Mammary epithelial cell (primary cell): Measurements from ENCODE around the gene TEX26.

Source experiments
- EZH2 ChIP-seq: IDR thresholded peaks from 2 replicates; pipeline ENCODE4 v1.6.1; 2012; ENCODE audit warnings: low read length, inconsistent platforms, borderline replicate concordance
- TF ChIP-seq, protein P1 (sequence below), 2 donors: IDR thresholded peaks in 1 of 2; conservative IDR thresholded peaks in 1 of 2; 2 replicates each; pipeline ENCODE4 v1.5.1; 2011 to 2012; ENCODE audit warnings: inconsistent platforms in 2 of 2, low read length in 2 of 2, mild to moderate bottlenecking in 2 of 2, control low read depth in 1 of 2, low read depth in 1 of 2; ENCODE audit not compliant: insufficient read depth in 1 of 2; ENCODE audit errors: extremely low read depth in 1 of 2

DNA sequence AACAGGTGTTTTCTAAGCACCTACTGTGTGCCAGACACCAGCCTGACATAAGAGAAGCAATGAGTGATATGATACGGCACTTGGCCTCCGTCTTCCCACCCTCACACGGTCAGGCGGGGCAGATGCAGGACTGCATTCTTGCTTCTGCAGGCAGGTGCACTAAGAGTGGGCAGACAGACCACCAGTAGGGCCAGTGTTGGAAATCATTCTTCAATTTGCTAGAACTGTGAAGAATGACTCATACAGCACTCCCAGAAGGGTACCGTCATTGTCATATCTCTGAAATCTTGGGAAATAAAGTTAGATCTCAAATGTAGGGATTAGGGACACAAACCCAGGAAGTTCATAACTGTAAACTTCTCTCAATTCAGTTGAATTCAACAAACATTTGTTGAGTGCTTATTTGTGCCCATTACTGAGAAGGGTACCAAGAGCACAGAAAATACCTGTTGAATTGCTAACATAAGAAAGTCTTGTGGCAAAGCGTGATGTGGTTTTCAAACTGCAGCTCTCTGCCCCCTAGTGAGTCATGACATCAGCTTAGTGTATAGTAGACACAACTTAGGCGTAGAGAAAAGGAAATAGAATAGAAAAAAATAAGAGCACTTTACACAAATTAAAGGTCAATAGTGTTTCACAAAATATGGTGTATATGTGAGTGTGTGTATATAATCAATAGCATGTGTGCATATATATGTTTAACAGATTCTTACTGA lies 76.1 kb downstream of the TEX26 start:
- no peak for TF ChIP-seq EZH2
- TF ChIP-seq, protein P1, sequence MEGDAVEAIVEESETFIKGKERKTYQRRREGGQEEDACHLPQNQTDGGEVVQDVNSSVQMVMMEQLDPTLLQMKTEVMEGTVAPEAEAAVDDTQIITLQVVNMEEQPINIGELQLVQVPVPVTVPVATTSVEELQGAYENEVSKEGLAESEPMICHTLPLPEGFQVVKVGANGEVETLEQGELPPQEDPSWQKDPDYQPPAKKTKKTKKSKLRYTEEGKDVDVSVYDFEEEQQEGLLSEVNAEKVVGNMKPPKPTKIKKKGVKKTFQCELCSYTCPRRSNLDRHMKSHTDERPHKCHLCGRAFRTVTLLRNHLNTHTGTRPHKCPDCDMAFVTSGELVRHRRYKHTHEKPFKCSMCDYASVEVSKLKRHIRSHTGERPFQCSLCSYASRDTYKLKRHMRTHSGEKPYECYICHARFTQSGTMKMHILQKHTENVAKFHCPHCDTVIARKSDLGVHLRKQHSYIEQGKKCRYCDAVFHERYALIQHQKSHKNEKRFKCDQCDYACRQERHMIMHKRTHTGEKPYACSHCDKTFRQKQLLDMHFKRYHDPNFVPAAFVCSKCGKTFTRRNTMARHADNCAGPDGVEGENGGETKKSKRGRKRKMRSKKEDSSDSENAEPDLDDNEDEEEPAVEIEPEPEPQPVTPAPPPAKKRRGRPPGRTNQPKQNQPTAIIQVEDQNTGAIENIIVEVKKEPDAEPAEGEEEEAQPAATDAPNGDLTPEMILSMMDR (conservative IDR thresholded peaks at IDR 0.05 in 1 of 2, IDR thresholded peaks at IDR 0.05 in 1 of 2; ENCODE audit: extremely low read depth in 1 of 2, insufficient read depth in 1 of 2, low read depth in 1 of 2, low read length in 2 of 2), result no peak
